Psoas muscle (tissue), 8 donors: ENCODE results near the gene KLHL2. TPM values are rescaled to one million over a fixed set of nuclear protein-coding genes. Genes with fewer than 3 reads are reported as not detected.
"Not testable (repeated sequence)": the region's sequence is repeated elsewhere in the genome, so short reads cannot be mapped to it uniquely, and the experiment has no call there.

Experiments
- ATAC-seq, 4 donors: fragments of 200-7000 bp; cut with Tn5 transposase; one replicate each; pipeline ENCODE4 v1.9.1; 2020; ENCODE audit warnings: moderate library complexity in 3 of 4, mild to moderate bottlenecking in 2 of 4
- DNase-seq, 2 donors: peaks; one replicate each; pipeline ENCODE4 v3.0.0-alpha.2; 2020
- H3K27ac ChIP-seq: fragments of 200-600 bp; one replicate; pipeline ENCODE4 v1.8.0; 2022
- H3K27me3 ChIP-seq, 3 donors: fragments of 200-600 bp in 1 of 3; one replicate each; pipeline versions ENCODE4 v1.6.1 to v1.8.0; 2013 to 2022; ENCODE audit warnings: low read length in 2 of 3, mild to moderate bottlenecking in 2 of 3, moderate library complexity in 1 of 3; ENCODE audit not compliant: insufficient read depth in 3 of 3
- H3K36me3 ChIP-seq, 2 donors: fragments of 200-600 bp in 1 of 2; one replicate each; pipeline versions ENCODE4 v1.6.1 to v1.8.0; 2013 to 2022; ENCODE audit warnings: low read depth in 1 of 2, mild to moderate bottlenecking in 1 of 2, moderate library complexity in 1 of 2; ENCODE audit not compliant: insufficient read depth in 1 of 2
- H3K4me1 ChIP-seq: fragments of 200-600 bp; one replicate; pipeline ENCODE4 v1.8.0; 2022
- H3K4me3 ChIP-seq: fragments of 200-600 bp; one replicate; pipeline ENCODE4 v1.8.0; 2022; ENCODE audit warnings: mild to moderate bottlenecking
- H3K9me3 ChIP-seq: fragments of 200-600 bp; one replicate; pipeline ENCODE4 v1.8.0; 2022
- WGBS, 3 donors: extraction: QIAGEN DNeasy Blood & Tissue Kit; methylation state at CpG; one replicate each; pipeline versions ENCODE4 v1.1.6 to v1.1.7; 2013; 5-methylcytosine and 5-hydroxymethylcytosine counted together
- intact Hi-C, 2 donors: fragments of 100-400 bp; cut with DNase I; formaldehyde crosslinking; loops; one replicate each; pipeline versions ENCODE4 v1.11.0 to v1.14.2; 2022
- polyA plus RNA-seq, 3 donors: library from polyadenylated mRNA; stranded (reverse); fragments of 200-250 nt; gene quantifications; one replicate each; pipeline ENCODE4 v1.2.3, GENCODE V29; 2013
- total RNA-seq, 4 donors: library from RNA; stranded (reverse); fragmentation: NEBNext Ultra II Directional in 2 of 4; extraction: Animal tissue kit (Norgen Biotek cat#: 25700) in 2 of 4; gene quantifications; one replicate each; pipeline versions ENCODE4 v1.2.1 to v1.2.4, GENCODE V29; 2021 to 2023
- TF ChIP-seq, protein P1 (sequence below): fragments of 200-600 bp; IDR thresholded peaks from one replicate; pipeline ENCODE4 v1.8.0; 2022; ENCODE audit warnings: antibody characterized with exemption
- donor health status: healthy with polysubstance abuse.
- donor health status: DM: no; HTN: no; CAD: no; lungs with moderate emphysema.
- donor health status: Bipolar disorder and iron deficiency.
- donor health status: healthy.
- donor health status: DM: yes; HTN: yes; CAD: no.
- donor health status: DM: no; HTN: no; CAD: no.
- donor health status: DM: no; HTN: no; CAD: no.
- donor health status: DM: yes; HTN: yes; CAD: no.

Gene KLHL2
- total and polyA plus RNA-seq, 7 donors: 3.1 to 7.8 (median 4.5) TPM

GRCh38 chr4:165331823-165332222 lies 124.5 kb downstream of the KLHL2 start:
- Histone ChIP-seq H3K9me3 (no peaks in the 10 kb centered on the region), H3K4me3 (no peak overlapping the region), H3K4me1 (peaks cover 4% of the 10 kb centered on the region), H3K27me3 (no peaks in the 10 kb centered on the region), H3K27ac (no peak overlapping the region), H3K36me3 (peaks cover 0 to 6% of the 10 kb centered on the region in 2 donors)
- TF ChIP-seq, protein P1, sequence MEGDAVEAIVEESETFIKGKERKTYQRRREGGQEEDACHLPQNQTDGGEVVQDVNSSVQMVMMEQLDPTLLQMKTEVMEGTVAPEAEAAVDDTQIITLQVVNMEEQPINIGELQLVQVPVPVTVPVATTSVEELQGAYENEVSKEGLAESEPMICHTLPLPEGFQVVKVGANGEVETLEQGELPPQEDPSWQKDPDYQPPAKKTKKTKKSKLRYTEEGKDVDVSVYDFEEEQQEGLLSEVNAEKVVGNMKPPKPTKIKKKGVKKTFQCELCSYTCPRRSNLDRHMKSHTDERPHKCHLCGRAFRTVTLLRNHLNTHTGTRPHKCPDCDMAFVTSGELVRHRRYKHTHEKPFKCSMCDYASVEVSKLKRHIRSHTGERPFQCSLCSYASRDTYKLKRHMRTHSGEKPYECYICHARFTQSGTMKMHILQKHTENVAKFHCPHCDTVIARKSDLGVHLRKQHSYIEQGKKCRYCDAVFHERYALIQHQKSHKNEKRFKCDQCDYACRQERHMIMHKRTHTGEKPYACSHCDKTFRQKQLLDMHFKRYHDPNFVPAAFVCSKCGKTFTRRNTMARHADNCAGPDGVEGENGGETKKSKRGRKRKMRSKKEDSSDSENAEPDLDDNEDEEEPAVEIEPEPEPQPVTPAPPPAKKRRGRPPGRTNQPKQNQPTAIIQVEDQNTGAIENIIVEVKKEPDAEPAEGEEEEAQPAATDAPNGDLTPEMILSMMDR: no peak
- DNase-seq: no peak
- ATAC-seq: no peak
- 75 to 85% (median 84%) methylated on average over 10 of the region's 10 CpGs for WGBS, 3 donors
- intact Hi-C loops: no loop called here

DNA sequence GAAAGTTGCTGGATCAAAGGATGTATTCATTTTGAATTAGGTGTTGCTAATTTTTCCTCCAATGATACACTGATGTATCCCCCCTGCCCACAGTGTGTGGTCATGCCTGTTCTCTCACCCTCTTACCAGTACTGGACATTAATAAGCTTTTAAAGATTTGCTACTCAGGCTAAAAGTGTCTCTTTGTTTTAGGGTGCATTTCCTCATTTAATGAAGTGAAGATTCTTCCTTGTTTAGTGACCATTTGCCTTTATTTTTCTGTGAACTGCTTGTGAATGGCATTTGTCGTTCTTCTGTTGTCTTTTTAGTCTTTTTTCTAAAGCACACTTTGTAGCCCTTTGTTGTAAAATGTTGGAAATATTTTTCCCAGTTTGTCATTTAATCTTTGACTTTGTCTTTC lies 125.1 kb downstream of the KLHL2 start:
- Histone ChIP-seq H3K36me3 (peaks cover 0 to 6% of the 10 kb centered on the region in 2 donors), H3K27me3 (no peaks in the 10 kb centered on the region), H3K4me3 (no peak overlapping the region), H3K4me1 (peaks cover 4% of the 10 kb centered on the region), H3K9me3 (no peaks in the 10 kb centered on the region), H3K27ac (no peak overlapping the region)
- intact Hi-C loops: no loop called here
- 25 to 42% (median 32%) methylated on average over 1 of the region's 1 CpG for WGBS, 3 donors
- ATAC-seq: no peak
- no peak for DNase-seq
- TF ChIP-seq, protein P1: no peak

DNA sequence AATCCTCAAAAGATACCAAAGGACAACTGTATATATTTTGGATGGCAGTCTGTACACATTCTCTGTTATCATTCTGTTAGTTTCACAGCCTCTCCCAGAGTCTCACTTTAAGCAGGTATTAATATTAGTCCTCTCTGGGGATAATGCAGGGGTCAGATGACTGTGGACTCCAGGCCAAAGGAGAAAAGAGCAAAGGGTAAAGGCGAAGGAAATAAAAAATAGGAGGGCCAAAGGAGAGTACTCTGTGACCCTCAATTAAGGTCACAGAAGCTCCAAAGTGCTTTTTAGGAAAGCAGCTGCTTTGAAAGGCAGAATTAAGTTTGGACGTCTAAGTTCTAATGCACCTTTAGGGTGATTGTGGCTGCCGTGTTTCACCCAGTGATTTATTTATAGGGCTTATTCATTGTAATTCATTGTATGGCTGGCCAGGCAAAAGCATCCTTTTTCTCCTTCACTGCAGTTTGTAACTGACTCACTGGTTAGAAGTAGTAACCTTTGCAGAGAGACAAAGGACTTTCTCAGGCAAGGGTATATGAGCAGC lies 127.9 kb downstream of the KLHL2 start:
- no peak overlapping the region for H3K27ac ChIP-seq
- DNase-seq (no peak), ATAC-seq (no peak)
- H3K36me3 ChIP-seq: peaks cover 0 to 23% of the 10 kb centered on the region in 2 donors
- 52 to 68% (median 61%) methylated on average over 3 of the region's 3 CpGs for WGBS, 3 donors
- TF ChIP-seq, protein P1: no peak
- no peaks in the 10 kb centered on the region for H3K9me3 ChIP-seq
- no peak overlapping the region for H3K4me3 ChIP-seq
- no peaks in the 10 kb centered on the region for H3K27me3 ChIP-seq
- intact Hi-C loops: no loop called here
- H3K4me1 ChIP-seq: no peaks in the 10 kb centered on the region

DNA sequence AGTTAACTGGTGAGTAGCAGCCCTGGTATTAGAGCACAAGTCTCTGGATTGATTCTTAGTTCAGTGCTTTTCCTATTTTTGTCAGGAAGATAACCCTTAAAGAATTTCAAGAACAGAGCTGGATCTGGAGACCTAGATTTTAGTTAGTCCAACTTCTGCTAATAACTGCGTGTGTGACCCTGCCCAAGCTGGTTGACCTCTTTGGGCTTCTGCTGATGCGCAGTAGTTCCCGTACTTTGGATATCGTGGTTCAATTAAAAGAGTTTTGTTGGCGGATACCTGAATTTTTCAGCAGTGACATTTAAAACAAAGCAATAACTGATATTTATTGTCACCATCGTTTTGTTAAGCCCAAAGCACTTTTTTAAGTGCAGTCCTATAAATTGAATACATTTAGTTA lies 129.4 kb downstream of the KLHL2 start:
- Histone ChIP-seq H3K9me3 (no peaks in the 10 kb centered on the region), H3K27me3 (no peaks in the 10 kb centered on the region), H3K4me3 (no peak overlapping the region), H3K4me1 (no peaks in the 10 kb centered on the region), H3K36me3 (peaks cover 0 to 37% of the 10 kb centered on the region in 2 donors), H3K27ac (no peak overlapping the region)
- WGBS, 3 donors: 91 to 93% (median 92%) methylated on average over 6 of the region's 6 CpGs
- TF ChIP-seq, protein P1: no peak
- DNase-seq (no peak), ATAC-seq (no peak)
- intact Hi-C loops: no loop called here

GRCh38 chr4:165342340-165342739 lies 135.0 kb downstream of the KLHL2 start:
- intact Hi-C loops: loop anchor here in 1 of 2 donors (10.0 kb wide), 1 partner anchor 208 kb away; no protein-coding TSS in a partner anchor
- H3K27me3 ChIP-seq, ATAC-seq, H3K4me1 ChIP-seq, DNase-seq, H3K27ac ChIP-seq, H3K4me3 ChIP-seq, H3K9me3 ChIP-seq: not testable (repeated sequence)
- 95 to 96% (median 96%) methylated on average over 5 of the region's 5 CpGs for WGBS, 3 donors
- H3K36me3 ChIP-seq: peaks cover 0 to 38% of the 10 kb centered on the region in 2 donors
